ENCODE measurements around the gene KDM6B. TPM values are rescaled to one million over a fixed set of nuclear protein-coding genes. Genes with fewer than 3 reads are reported as not detected.

Gene KDM6B
- total and polyA plus RNA-seq, 9 of the 15 experiments (the other 6 are each of a cell fraction or from before 2014, with no cell fraction given), result 0.01 to 22.9 (median 2.2) TPM

DNA sequence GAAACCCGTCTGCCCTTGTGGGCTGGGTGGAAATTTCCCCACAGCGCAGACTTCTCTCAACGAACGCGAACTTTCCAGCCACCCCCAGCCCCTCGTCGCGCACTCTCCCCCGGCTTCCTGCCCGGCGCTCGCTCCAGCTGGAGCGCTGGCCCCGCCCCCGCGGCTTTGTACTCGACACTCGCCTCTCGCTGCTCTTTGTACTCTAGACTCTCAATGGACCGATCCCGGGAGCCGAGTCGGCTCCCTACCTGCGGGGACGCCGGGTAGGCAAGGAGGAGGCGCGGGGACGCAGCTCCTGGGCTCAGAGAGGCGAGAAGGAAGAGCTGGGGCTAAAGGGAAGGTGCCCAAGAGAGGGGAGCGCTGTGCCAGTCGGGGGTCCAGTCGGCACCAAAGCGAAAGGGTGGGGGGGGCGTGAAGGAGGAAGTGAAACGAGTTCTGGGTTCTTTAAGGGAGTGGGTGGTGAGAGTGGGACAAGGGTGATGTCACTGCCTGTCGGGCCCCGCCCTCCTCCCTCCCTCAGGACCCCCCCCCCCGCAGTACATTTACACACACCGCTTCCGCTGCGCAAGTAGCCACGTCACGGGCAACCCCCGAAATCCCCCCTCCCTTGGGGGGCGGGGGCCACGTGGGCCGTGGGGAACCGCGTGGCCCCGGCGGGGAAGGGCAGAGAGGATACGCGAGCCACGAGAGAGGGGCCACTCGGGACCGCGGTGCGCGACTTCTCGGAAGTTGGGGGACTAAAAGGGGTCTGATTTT lies 9.7 kb downstream of the KDM6B start (continued):
- TF ChIP-seq, protein P1, sequence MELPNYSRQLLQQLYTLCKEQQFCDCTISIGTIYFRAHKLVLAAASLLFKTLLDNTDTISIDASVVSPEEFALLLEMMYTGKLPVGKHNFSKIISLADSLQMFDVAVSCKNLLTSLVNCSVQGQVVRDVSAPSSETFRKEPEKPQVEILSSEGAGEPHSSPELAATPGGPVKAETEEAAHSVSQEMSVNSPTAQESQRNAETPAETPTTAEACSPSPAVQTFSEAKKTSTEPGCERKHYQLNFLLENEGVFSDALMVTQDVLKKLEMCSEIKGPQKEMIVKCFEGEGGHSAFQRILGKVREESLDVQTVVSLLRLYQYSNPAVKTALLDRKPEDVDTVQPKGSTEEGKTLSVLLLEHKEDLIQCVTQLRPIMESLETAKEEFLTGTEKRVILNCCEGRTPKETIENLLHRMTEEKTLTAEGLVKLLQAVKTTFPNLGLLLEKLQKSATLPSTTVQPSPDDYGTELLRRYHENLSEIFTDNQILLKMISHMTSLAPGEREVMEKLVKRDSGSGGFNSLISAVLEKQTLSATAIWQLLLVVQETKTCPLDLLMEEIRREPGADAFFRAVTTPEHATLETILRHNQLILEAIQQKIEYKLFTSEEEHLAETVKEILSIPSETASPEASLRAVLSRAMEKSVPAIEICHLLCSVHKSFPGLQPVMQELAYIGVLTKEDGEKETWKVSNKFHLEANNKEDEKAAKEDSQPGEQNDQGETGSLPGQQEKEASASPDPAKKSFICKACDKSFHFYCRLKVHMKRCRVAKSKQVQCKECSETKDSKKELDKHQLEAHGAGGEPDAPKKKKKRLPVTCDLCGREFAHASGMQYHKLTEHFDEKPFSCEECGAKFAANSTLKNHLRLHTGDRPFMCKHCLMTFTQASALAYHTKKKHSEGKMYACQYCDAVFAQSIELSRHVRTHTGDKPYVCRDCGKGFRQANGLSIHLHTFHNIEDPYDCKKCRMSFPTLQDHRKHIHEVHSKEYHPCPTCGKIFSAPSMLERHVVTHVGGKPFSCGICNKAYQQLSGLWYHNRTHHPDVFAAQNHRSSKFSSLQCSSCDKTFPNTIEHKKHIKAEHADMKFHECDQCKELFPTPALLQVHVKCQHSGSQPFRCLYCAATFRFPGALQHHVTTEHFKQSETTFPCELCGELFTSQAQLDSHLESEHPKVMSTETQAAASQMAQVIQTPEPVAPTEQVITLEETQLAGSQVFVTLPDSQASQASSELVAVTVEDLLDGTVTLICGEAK (IDR thresholded peaks at IDR 0.05), result no peak
- TF ChIP-seq, protein P1 (CRISPR knock-in tag; IDR thresholded peaks at IDR 0.05), result no peak
- TF ChIP-seq SNIP1 (IDR thresholded peaks at IDR 0.05; ENCODE audit: low read depth) (no peak), SMAD4 (CRISPR knock-in tag; conservative IDR thresholded peaks at IDR 0.05) (no peak), ZKSCAN1 (IDR thresholded peaks at IDR 0.05; ENCODE audit: low read depth, low read length) (no peak), ZNF197 (CRISPR knock-in tag; IDR thresholded peaks at IDR 0.05; ENCODE audit: low read depth) (no peak), NR3C1 (CRISPR knock-in tag; IDR thresholded peaks at IDR 0.05) (no peak), SOX6 (IDR thresholded peaks at IDR 0.05) (no peak), CTBP1 (IDR thresholded peaks at IDR 0.05; ENCODE audit: borderline replicate concordance) (no peak), ARHGAP35 (IDR thresholded peaks at IDR 0.05; ENCODE audit: partially characterized antibody) (no peak), SMAD1 (IDR thresholded peaks at IDR 0.05; ENCODE audit: low read depth, low read length, partially characterized antibody) (peak; percentile 10), DACH1 (IDR thresholded peaks at IDR 0.05; ENCODE audit: partially characterized antibody) (peak; percentile 68), TBP (optimal IDR thresholded peaks at IDR 0.05; ENCODE audit: low read depth, low read length) (peak; percentile 14), EGR1 (conservative IDR thresholded peaks at IDR 0.05) (peak; percentile 61), NR2C1 (IDR thresholded peaks at IDR 0.05) (no peak), NR2C1 (tag; IDR thresholded peaks at IDR 0.05) (no peak), CHCHD3 (CRISPR knock-in tag; IDR thresholded peaks at IDR 0.05) (no peak)
- TF ChIP-seq, protein P2, sequence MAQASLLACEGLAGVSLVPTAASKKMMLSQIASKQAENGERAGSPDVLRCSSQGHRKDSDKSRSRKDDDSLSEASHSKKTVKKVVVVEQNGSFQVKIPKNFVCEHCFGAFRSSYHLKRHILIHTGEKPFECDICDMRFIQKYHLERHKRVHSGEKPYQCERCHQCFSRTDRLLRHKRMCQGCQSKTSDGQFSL (CRISPR knock-in tag; IDR thresholded peaks at IDR 0.05), result peak; percentile 94
- TF ChIP-seq, protein P2 (tag; IDR thresholded peaks at IDR 0.05), result peak in 1 of 2 experiments; percentile 80; a peak in 2 of 4 replicates
- TF ChIP-seq, protein P3, sequence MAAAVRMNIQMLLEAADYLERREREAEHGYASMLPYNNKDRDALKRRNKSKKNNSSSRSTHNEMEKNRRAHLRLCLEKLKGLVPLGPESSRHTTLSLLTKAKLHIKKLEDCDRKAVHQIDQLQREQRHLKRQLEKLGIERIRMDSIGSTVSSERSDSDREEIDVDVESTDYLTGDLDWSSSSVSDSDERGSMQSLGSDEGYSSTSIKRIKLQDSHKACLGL (CRISPR knock-in tag; IDR thresholded peaks at IDR 0.05; ENCODE audit: borderline replicate concordance, poor library complexity, severe bottlenecking), result peak; percentile 78

All from K562 (cell line).